HG02642 (cell line): ENCODE measurements around the gene DNPEP.
A peak's percentile ranks its signal among the peaks of the same experiment; 100 is the strongest.

ENCODE experiments used
- ATAC-seq: cut with Tn5 transposase; IDR thresholded peaks from one replicate; pipeline ENCODE4 v1.9.1; 2021; ENCODE audit warnings: mild to moderate bottlenecking; ENCODE audit not compliant: unreplicated experiment, poor library complexity

Gene DNPEP

GRCh38 chr2:219369447-219369861, 18.3 kb downstream of the DNPEP start:
- no peak for ATAC-seq

- no peak for ATAC-seq
Observed at GRCh38 chr2:219368690-219369191, 19.0 kb downstream of the DNPEP start.

- peak; percentile 72 for ATAC-seq
Observed at GRCh38 chr2:219362524-219363164, 25.1 kb downstream of the DNPEP start.

- no peak for ATAC-seq
Observed at GRCh38 chr2:219362072-219362471, 25.6 kb downstream of the DNPEP start.

- ATAC-seq = no peak
Observed at GRCh38 chr2:219358170-219359075, 29.3 kb downstream of the DNPEP start.

GRCh38 chr2:219356834-219357233, 30.9 kb downstream of the DNPEP start:
- ATAC-seq = no peak

GRCh38 chr2:219354582-219354981, 33.1 kb downstream of the DNPEP start:
- ATAC-seq = no peak

- ATAC-seq = no peak
Observed at GRCh38 chr2:219353129-219353528, 34.6 kb downstream of the DNPEP start.

- ATAC-seq = no peak
Observed at GRCh38 chr2:219352448-219353023, 35.2 kb downstream of the DNPEP start.

- ATAC-seq = no peak
Observed at GRCh38 chr2:219350710-219351221, 36.9 kb downstream of the DNPEP start.

- ATAC-seq = no peak
Observed at GRCh38 chr2:219350215-219350614, 37.5 kb downstream of the DNPEP start.

GRCh38 chr2:219344751-219345430, 42.8 kb downstream of the DNPEP start:
- ATAC-seq = no peak

GRCh38 chr2:219335373-219335786, 52.3 kb downstream of the DNPEP start:
- no peak for ATAC-seq

- no peak for ATAC-seq
Observed at GRCh38 chr2:219334076-219334475, 53.6 kb downstream of the DNPEP start.

GRCh38 chr2:219332542-219332941, 55.2 kb downstream of the DNPEP start, which contains the start of gene RESP18:
Gene RESP18, minus strand, starts transcription at chr2:219332744.
- ATAC-seq = no peak

GRCh38 chr2:219331560-219332213, 56.0 kb downstream of the DNPEP start:
- no peak for ATAC-seq

- ATAC-seq = no peak
Observed at GRCh38 chr2:219327719-219328118, 60.0 kb downstream of the DNPEP start.

- no peak for ATAC-seq
Observed at GRCh38 chr2:219325657-219326315, 61.9 kb downstream of the DNPEP start.

GRCh38 chr2:219325136-219325535, 62.6 kb downstream of the DNPEP start:
- ATAC-seq = no peak
